Liver (tissue), 3 donors: ENCODE measurements around the gene LIPC.

Experiments used
- EGR1 ChIP-seq, 2 donors: IDR thresholded peaks; 2 replicates each; pipeline ENCODE4 v1.6.1; 2016 to 2018; ENCODE audit warnings: antibody characterized with exemption in 2 of 2, low read depth in 2 of 2
- GABPA ChIP-seq, 2 donors: IDR thresholded peaks in 1 of 2; conservative IDR thresholded peaks in 1 of 2; 2 replicates each; pipeline ENCODE4 v1.6.1; 2016; ENCODE audit warnings: antibody characterized with exemption in 2 of 2, mild to moderate bottlenecking in 1 of 2, moderate library complexity in 1 of 2
- HNF4A ChIP-seq, 2 donors: conservative IDR thresholded peaks; 2 replicates each; pipeline ENCODE4 v1.6.1; 2016; ENCODE audit warnings: antibody characterized with exemption in 2 of 2, mild to moderate bottlenecking in 2 of 2
- JUND ChIP-seq, 2 donors: IDR thresholded peaks; 2 replicates each; pipeline ENCODE4 v1.6.1; 2016; ENCODE audit warnings: antibody characterized with exemption in 2 of 2
- NR2F2 ChIP-seq: IDR thresholded peaks from 2 replicates; pipeline ENCODE4 v1.6.1; 2016; ENCODE audit warnings: antibody characterized with exemption
- TAF1 ChIP-seq: conservative IDR thresholded peaks from 2 replicates; pipeline ENCODE4 v1.6.1; 2016; ENCODE audit warnings: antibody characterized with exemption, mild to moderate bottlenecking
- TF ChIP-seq, protein P1 (sequence below): fragments of 150-350 bp; IDR thresholded peaks from 2 replicates; pipeline ENCODE4 v1.5.1; 2017; ENCODE audit warnings: improper control_type of control experiment, low read depth, low read length; ENCODE audit not compliant: missing input control
- TF ChIP-seq, protein P2 (sequence below): IDR thresholded peaks from 2 replicates; pipeline ENCODE4 v1.6.1; 2016; ENCODE audit warnings: antibody characterized with exemption, mild to moderate bottlenecking
- TF ChIP-seq, protein P3 (sequence below): IDR thresholded peaks from 2 replicates; pipeline ENCODE4 v1.6.1; 2016; ENCODE audit warnings: antibody characterized with exemption
- donor health status: healthy.
- donor health status: healthy.

DNA sequence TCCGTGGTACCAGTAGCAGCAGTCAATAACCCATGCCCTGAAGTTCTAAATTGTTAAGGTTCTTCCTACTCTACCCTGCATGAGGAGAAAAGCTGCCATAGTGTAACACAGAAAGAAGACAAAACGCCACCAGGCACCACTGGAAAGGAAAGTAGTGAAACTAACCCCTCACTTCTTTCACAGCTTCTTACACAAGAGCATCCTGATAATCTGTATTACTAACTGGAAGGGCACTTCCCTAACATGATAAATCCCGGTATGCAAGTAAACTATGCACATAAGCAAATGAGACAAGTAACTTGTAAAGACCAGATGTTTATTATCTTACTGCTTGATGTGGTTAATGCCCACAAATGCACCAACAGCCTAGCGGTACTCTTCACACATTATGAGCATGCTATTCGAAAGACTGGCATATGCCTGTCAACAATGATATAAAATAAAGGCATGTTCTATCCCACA is 176.4 kb downstream of the LIPC start:
- TF ChIP-seq, protein P1, sequence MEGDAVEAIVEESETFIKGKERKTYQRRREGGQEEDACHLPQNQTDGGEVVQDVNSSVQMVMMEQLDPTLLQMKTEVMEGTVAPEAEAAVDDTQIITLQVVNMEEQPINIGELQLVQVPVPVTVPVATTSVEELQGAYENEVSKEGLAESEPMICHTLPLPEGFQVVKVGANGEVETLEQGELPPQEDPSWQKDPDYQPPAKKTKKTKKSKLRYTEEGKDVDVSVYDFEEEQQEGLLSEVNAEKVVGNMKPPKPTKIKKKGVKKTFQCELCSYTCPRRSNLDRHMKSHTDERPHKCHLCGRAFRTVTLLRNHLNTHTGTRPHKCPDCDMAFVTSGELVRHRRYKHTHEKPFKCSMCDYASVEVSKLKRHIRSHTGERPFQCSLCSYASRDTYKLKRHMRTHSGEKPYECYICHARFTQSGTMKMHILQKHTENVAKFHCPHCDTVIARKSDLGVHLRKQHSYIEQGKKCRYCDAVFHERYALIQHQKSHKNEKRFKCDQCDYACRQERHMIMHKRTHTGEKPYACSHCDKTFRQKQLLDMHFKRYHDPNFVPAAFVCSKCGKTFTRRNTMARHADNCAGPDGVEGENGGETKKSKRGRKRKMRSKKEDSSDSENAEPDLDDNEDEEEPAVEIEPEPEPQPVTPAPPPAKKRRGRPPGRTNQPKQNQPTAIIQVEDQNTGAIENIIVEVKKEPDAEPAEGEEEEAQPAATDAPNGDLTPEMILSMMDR: no peak
- no peak for TF ChIP-seq GABPA (IDR thresholded peaks at IDR 0.05 in 1 of 2, conservative IDR thresholded peaks at IDR 0.05 in 1 of 2)
- TF ChIP-seq, protein P2, sequence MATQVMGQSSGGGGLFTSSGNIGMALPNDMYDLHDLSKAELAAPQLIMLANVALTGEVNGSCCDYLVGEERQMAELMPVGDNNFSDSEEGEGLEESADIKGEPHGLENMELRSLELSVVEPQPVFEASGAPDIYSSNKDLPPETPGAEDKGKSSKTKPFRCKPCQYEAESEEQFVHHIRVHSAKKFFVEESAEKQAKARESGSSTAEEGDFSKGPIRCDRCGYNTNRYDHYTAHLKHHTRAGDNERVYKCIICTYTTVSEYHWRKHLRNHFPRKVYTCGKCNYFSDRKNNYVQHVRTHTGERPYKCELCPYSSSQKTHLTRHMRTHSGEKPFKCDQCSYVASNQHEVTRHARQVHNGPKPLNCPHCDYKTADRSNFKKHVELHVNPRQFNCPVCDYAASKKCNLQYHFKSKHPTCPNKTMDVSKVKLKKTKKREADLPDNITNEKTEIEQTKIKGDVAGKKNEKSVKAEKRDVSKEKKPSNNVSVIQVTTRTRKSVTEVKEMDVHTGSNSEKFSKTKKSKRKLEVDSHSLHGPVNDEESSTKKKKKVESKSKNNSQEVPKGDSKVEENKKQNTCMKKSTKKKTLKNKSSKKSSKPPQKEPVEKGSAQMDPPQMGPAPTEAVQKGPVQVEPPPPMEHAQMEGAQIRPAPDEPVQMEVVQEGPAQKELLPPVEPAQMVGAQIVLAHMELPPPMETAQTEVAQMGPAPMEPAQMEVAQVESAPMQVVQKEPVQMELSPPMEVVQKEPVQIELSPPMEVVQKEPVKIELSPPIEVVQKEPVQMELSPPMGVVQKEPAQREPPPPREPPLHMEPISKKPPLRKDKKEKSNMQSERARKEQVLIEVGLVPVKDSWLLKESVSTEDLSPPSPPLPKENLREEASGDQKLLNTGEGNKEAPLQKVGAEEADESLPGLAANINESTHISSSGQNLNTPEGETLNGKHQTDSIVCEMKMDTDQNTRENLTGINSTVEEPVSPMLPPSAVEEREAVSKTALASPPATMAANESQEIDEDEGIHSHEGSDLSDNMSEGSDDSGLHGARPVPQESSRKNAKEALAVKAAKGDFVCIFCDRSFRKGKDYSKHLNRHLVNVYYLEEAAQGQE: no peak
- TF ChIP-seq TAF1: no peak
- TF ChIP-seq JUND (IDR thresholded peaks at IDR 0.05): no peak
- no peak for TF ChIP-seq EGR1 (IDR thresholded peaks at IDR 0.05; ENCODE audit: low read depth in 2 of 2)
- TF ChIP-seq HNF4A (conservative IDR thresholded peaks at IDR 0.05): no peak
- no peak for TF ChIP-seq NR2F2
- TF ChIP-seq, protein P3, sequence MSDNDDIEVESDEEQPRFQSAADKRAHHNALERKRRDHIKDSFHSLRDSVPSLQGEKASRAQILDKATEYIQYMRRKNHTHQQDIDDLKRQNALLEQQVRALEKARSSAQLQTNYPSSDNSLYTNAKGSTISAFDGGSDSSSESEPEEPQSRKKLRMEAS: no peak
